Esophagus mucosa (tissue), 1 donor: Measurements from ENCODE around the gene GPR152. TPM values are rescaled to one million over a fixed set of nuclear protein-coding genes. Genes with fewer than 3 reads are reported as not detected.

Experiments used
- ATAC-seq: fragments of 200-7000 bp; cut with Tn5 transposase; one replicate; pipeline ENCODE4 v1.9.1; 2020
- total RNA-seq: library from RNA; stranded (reverse); gene quantifications from one replicate; pipeline ENCODE4 v1.2.4, GENCODE V29; 2023
- donor health status: DM: yes; HTN: yes; CAD: no.

Gene GPR152, protein sequence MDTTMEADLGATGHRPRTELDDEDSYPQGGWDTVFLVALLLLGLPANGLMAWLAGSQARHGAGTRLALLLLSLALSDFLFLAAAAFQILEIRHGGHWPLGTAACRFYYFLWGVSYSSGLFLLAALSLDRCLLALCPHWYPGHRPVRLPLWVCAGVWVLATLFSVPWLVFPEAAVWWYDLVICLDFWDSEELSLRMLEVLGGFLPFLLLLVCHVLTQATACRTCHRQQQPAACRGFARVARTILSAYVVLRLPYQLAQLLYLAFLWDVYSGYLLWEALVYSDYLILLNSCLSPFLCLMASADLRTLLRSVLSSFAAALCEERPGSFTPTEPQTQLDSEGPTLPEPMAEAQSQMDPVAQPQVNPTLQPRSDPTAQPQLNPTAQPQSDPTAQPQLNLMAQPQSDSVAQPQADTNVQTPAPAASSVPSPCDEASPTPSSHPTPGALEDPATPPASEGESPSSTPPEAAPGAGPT
- total RNA-seq: not detected

DNA sequence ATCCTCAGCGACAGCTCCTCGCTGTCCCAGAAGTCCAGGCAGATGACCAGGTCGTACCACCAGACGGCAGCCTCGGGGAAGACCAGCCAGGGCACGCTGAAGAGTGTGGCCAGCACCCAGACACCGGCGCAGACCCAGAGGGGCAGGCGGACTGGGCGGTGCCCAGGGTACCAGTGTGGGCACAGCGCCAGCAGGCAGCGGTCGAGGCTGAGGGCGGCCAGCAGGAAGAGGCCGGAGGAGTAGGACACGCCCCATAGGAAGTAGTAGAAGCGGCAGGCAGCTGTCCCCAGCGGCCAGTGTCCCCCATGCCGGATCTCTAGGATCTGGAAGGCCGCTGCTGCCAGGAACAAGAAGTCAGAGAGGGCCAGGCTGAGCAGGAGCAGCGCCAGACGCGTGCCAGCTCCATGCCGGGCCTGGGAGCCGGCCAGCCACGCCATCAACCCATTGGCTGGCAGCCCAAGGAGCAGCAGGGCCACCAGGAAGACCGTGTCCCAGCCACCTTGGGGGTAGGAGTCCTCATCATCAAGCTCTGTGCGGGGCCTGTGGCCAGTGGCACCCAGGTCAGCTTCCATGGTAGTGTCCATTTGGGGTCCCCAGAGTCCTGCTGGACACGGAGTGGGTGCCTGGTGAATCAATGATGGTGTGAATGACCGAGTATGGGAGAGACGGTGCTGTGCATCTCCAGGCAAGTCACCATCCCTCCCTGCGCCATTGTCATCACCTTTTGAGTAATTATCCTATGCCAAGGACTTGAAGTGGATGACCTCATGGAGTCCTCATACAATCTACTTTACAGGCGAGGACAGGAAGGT is at the start of gene GPR152:
Gene GPR152, minus strand, starts transcription at position 589 of the 812 bp plus-strand sequence. Its CDS starts 5 bp downstream, at position 584.
- ATAC-seq: peak; percentile 7

DNA sequence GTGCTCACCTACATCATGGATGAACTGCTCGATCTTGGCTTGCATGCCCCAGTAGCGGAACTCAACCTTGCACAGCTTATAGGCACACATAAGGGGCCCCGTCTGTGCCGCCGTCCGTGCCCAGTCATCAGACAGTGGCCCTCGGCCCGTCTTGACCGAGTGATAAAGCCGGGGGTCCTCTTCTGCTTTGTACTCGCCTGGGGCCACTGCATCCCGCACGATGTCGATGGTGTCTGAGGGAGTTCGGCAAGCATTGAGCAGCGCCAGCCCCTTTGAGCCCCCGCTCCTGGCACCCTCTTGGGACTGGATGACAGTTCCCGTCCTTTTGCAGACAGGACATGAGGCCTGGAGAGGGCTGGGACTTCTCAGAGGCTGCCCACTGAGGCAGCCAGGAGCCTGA is 49.3 kb upstream of the GPR152 start:
- ATAC-seq: no peak

DNA sequence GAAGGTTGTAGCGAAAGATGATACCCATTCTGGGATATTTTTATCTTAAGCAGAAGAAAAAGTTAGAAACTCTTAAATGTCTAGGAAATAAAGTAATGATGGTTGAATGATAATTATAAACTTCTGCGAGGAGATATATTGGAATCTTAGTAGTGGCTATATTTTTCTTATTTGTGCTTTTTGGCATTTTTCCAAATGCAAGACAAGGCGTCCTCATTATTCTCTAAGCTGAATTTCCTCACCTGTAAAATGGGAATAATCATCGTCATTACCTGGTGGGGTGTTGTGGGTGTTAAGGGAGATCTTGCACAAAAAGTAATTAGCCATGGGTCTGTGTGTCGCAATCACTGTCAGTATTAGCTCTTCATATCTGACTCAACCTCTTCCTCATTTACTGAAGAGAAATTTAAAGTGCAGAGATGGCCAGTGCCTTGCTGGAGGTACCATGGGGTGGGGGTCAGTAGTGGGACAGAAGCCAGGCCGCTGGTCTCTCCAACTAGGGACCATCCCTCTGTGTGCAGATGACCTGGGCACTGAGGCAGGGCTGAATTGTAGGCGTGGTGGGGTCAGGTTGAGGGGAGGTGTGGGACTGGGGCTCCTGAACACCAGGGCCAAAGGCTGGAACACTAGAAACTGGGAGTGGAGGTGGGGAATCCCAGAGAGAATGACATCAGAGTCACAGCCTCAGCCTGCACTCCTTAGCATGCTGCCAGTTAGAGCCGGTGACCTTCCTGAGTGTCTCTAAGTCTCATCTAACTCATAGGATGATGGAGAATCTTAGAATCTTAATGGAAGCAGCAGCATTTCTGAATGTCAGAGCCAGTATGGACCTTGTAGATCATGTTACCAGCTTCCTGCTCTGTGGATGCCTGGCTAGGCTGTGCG is 48.5 kb upstream of the GPR152 start:
- no peak for ATAC-seq

DNA sequence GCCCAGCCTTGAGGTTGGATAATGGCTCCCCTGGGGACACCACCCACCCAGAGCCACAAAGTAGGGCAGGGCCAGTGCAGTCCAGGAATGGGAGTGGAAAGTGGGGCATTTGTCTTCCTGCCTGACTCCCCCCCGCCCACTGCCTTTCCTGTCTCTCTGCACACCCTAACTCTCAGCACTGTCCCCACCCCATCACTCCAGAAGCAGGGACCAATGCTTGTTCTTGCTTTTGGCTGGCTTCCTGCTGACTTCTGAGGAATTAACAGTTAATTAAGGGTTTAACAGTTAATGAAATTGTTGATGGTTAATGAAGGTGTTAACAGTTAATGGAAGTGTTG is 47.9 kb upstream of the GPR152 start:
- ATAC-seq: no peak

DNA sequence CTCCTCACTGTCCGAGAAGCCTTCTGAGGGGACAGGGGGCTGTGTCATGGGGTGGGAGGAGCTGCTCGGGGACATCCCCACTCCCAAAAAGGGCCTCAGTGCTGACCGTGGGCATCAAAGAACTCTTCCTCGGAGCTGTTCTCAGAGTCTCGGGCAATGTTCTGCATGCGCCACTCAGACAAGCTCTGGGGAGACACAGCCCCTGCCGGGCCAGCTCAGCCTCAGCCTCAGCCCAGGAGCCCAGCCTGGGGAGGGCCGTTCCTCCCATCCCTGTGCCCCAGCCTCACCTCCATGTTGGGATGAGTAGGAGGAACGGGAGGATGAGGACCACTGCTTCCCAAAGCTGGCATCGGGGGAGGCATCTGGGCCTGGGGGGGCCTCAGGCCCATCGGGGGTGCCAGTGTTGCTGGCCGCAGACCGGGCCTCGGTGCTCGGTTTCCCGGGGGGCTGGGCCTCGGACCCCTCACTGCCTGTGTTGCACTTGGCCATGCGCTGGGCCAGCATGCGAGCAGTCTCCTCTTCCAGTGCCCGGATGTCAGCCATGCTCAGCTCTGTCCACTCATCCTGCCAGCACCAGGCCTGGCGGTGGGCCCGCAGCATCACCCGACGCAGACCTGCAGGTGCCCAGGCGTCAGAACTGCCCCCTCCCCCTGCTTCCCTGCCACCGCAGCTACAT is 47.4 kb upstream of the GPR152 start:
- no peak for ATAC-seq

DNA sequence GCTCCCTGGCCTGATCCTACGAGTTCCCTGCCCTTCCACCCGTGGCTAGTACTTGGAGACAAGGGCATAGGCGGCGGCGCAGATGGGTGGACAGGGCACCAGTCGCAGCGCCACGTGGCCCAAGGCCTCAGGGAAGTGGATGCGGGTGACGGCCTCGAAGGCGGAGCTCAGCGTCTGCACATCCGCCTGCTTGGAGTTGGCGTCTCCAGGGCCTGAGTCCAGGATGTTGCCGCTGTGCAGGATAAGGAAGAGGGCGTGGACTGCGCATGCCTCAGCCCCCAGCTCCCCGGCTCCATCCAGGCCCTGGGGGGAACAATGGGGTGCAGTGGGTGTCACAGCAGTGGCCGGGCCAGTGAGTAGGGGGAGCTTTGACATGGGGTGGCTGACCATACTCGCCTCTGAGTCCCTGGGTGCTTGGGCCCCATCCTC is 46.0 kb upstream of the GPR152 start:
- no peak for ATAC-seq

DNA sequence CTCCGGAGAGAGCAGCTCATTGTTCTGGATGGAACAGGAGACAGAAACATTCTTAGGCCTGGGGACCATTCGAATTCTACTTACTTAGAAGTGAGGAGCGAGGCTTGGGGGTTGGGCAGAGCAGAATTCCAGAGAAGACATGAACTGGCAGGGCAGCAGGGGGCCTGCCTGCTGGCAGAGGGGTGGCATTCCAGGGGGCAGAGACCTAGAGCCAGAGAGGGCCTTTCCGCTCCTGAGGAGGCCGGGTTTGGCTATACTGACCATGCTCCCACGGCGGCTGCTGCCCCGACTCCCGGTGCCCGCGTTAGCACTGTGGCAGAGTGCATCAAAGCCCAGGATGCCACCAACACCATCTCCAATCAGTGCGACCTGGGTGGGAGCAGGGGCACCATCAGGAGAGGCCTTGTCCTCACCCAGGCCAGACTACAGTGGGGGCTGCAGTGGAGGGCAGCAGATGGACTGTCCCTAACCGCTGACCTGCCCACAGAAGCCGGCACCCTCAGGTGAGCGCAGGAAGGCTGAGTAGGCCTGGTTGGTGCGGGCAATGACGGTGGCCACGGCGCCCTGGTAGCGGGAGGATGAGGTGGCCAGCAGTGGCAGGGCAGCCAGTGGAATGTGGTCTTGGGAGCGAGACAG is 45.2 kb upstream of the GPR152 start:
- no peak for ATAC-seq

DNA sequence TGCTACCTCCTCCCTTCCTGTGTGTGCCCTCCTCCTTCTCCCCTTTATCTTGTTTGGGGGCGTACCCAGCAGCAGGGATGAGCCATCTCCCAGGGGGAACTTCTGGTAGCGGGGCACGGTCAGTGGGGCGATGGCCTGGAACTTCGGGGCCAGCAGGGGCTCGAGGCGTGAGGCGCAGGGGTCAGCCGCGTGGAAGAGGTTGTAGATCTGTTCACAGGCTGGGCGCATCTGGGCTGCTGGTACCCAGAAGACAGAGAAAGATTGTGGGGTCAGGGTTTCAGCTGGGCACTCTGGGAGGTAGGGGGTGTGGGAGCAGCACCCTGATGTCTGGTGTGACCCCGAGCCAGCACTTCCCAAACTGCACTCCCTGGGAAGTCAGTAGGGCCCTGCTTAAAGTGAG is 43.6 kb upstream of the GPR152 start:
- ATAC-seq: no peak

DNA sequence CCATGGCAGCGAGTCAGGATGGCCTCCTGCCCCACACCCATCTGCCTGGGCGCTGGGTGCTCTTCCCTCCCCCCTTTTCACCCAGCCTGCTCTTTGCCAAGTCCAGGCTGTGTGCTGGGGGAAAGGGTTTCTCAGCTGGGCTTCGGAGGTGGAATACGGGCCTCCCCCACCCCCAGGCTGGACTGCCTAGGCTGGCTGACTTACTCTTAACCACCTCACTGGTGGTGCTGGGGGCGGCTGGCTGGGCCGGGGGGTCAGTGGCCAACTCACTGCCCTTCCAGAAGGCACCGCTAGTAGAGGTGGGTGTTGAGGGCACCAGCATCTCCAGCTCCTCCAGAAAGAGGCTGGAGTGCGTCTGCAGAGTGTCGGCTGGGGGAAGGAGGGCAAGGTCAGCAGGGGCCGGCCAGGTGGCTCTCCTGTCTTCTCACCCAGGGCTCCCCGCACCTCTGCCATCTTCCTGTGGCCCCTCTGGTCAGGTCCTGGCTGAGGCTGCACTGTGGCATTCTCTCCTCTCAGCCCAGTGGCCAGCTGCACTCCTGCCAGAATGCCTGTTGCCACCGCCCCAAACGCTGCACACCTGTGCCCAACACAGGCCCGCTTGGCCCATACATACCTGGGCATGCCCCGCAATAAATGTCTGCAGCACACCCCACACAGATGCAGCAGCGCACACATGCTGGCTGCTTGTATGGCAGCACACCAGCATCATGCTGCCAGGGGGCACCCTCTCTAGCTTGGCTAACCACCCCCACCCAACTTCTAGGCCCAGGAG is 42.9 kb upstream of the GPR152 start:
- no peak for ATAC-seq

DNA sequence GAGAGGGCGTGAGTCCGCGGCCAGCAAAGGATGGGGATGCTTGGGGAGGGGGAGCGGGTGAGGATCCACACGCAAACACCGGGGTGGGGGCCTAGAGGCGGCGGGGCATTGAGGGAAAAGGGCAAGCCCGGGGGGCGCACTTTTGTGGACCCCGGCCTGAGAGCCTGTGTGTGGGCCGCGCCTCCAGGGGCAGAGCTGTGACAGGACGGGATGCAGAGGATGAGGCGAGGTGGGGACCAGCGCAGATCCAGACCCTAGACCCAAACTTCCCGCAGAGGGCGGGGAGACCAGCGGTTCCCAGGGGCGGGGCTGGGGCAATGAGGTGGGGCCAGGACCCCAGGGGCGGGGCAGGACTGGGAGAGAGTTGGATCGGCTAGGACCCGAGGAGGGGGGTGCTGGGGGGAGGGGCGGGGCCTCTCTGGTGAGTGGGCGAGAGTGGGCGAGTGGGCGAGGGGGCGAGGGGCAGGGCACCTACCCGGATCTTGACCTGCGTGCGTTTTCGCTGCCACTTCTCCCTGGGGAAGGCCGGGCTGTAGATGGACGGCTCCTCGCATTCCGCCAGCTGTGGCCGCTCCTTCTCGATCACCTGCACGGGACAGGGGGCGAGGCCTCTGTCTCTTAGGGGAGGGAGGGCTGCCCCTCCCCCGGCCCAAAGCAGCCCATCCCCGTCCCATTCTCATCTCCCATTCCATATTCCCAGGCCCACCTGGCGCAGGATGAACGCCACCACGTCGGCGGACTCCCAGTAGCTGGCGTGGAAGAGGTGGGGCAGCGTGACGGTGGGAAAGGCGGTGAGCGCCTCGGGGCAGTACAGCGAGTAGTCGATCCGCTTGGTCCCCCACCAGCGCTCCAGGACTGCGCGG is 42.1 kb upstream of the GPR152 start:
- no peak for ATAC-seq

DNA sequence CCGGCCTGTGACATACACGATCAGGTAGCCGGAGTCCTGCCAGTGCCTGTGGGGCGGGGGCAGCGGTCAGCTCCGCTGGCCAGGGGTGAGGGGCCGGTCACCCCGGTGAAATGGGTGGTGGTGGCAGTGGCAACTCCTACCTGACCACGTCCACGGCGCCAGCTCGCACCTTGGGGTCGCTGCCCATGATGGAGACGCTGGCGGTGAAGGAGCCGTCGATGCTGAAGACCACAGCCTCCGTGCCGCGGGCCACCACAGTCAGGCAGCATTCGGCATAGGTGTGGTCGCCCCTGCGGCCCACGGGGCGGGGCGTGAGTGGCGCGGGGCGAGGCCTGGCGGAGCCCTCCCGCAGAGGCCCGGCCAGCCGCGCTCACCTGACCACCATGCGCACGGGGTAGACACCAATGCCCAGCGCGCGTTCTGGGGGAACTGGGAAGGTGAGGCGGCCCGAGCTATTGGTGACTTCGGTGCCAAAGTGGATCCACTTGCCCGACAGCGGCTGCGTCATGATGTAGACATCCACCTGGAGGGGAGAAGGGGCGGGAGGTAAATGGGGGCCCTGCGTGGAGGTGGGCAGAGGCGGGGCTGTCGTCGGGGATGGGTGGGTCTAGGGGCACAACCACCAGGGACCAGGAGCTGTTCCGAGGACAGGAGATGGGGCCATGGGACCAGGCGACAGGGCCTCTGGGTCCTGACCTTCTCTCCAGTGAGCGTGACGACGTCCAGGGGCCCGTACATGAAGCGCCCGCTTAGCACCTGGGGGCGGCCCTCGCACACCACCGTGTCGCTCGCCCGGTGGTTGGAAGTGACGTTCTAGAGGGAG is 41.2 kb upstream of the GPR152 start:
- no peak for ATAC-seq

DNA sequence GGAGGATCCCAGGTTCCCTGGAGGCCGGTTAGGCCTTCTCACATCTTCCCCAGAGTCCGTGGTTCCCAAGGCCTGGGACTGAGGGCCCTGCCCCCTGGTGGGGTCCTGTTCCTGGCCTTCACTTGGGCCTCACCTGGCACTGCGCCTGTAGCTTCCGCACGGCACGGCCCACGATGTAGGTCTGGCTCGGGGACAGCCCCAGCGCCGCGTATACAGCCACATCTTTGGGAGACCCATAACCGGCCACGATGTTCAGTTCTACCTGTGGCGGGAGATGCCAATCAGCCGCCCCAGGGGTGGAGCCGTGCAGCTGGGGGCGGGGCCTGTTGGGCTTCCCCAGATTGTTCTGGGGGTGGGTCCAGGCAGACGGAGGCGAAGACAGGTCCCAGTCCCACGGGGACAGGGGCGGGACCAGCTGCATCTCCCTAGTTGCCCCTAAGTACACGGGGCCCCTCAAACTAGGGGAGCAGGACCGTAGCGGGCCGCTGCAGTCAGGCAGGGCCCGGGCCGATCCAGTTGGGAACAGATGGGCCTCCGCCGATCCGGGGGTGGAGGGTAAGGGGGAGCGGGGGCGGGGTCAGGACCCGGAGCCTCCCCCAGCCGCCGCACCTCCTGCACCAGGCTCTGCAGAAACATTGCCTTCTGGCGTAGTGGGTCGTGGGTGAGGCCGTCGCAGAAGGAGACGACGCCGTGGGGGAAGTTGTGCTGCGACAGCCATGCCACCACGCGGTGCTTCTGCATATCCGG is 40.4 kb upstream of the GPR152 start:
- ATAC-seq: no peak

DNA sequence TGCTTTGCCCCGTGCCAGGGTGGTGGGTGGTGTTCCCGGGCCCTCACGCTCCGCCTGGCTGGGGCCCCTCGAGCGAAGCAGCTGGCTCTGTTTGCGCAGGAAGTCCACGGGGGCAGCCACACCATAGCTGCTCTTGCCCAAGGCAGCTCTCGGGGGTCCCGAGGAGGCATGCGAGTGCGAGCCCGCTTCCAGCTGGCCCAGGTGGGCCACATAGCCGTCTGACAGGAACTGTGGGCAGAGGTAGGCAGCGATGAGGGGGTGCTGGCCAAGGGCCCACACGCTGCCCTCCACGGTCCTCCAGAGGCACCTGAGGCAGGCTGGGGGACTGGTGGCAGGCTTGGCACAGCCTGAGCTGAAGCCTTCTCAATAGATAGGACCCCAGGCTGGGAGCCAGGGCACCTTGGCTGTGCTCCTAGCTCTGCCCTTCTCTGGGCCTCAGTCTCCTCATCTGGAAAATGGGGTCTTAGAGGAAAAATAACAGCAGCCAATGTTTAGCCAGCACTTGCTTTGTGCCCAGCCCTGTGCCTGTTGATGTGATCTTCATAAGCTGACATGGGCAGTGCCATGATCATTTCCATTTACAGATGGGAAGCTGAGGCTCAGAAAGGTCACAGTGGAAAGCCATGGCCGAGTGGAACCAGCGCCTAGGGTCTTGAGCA is 39.7 kb upstream of the GPR152 start:
- no peak for ATAC-seq

DNA sequence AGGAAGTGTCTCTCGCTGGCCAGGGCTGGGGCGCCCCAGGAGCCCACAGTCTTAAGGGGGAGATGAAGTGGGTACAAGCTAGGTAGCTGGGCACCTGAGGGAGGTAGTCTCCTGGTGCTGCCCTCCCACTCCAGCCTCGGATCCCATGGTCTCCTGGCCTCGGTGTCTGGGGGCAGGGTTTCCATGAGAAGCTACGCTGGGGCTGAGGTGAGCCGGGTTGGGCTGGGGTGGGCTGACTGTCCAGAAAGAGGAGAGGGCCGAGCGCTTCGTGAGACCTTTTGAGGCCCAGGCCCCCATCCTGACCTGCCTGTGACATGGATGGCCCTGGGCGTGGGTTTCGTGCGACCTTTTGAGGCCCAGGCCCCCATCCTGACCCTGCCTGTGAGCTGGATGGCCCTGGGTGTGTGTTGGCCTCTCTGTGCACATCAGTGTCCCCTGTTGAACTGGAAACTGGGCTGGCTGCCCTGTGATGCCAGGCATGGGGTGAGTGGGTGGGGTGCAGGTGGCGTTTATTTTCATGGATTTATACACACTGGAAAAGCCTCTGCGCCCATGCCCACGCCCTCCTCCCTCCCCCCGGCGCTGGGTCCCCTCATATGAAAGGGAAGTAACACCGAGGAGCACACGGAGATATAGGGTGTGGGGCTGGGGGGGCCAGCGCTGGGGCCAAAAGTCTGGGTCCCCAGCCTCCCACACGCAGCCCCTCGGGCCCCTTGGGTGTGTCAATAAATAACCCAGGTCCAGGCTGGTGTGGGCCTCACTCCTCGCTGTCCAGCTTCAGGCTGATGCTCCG is 38.9 kb upstream of the GPR152 start:
- no peak for ATAC-seq

DNA sequence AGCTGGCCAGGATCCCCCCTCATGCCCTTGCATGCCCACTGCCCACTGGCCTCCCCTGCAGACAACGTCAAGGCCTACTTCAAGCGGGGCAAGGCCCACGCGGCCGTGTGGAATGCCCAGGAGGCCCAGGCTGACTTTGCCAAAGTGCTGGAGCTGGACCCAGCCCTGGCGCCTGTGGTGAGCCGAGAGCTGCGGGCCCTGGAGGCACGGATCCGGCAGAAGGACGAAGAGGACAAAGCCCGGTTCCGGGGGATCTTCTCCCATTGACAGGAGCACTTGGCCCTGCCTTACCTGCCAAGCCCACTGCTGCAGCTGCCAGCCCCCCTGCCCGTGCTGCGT is 38.2 kb upstream of the GPR152 start:
- ATAC-seq: no peak

DNA sequence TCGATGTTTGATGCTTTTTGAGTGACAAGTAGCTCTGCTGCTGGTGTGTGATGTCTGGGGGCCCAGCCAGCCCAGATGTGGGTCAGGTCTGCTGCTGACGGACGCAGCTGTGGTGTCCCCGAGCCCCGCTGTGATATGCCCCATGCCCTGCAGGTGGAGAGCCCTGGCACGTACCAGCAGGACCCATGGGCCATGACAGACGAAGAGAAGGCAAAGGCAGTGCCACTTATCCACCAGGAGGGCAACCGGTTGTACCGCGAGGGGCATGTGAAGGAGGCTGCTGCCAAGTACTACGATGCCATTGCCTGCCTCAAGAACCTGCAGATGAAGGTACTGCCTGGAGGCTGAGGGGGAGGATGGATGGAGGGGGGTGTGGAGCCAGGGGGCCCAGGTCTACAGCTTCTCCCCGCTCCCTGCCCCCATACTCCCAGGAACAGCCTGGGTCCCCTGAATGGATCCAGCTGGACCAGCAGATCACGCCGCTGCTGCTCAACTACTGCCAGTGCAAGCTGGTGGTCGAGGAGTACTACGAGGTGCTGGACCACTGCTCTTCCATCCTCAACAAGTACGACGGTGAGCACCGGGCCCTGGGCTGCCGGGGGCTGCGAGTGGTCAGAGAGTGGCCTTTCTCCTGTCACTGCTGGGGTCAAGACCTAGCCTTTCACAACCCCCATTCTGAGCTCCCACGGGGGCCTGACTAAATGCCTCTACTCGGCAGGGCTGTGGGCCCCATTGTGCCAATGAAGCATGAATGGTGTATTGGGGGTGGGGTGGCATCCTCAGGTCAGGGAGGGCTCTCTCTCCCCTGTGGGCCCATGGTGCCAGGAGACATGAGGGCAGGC is 37.6 kb upstream of the GPR152 start:
- ATAC-seq: no peak
